CD8-positive, alpha-beta memory T cell (primary cell): ENCODE measurements around the gene STRN. TPM values are rescaled to one million over a fixed set of nuclear protein-coding genes. Genes with fewer than 3 reads are reported as not detected.
"Not testable (repeated sequence)": the region's sequence is repeated elsewhere in the genome, so short reads cannot be mapped to it uniquely, and the experiment has no call there.

Source experiments
- CTCF ChIA-PET: fragments of 350-600 bp; sonication (Branson Sonifier 250); formaldehyde crosslinking; loops from one replicate; lab custom pipeline; 2021; ENCODE audit warnings: antibody characterized with exemption; lab: Charles Lee
- POLR2A ChIA-PET: fragments of 350-600 bp; sonication (Branson Sonifier 250); formaldehyde crosslinking; loops from one replicate; lab custom pipeline; 2021; ENCODE audit warnings: antibody characterized with exemption; lab: Charles Lee
- DNase-seq, 5 donors: peaks; one replicate each; pipeline versions ENCODE4 v3.0.0 to v3.0.0-alpha.2; 2020 to 2022; ENCODE audit warnings: mixed read lengths in 1 of 5
- H3K27ac ChIP-seq: one replicate; pipeline ENCODE4 v1.7.0; 2013; ENCODE audit warnings: low read depth, mild to moderate bottlenecking, low read length, moderate library complexity
- H3K27me3 ChIP-seq: 2 replicates; pipeline ENCODE4 v1.7.0; 2013; ENCODE audit warnings: low read length, mild to moderate bottlenecking; ENCODE audit not compliant: insufficient read depth, poor library complexity, severe bottlenecking
- H3K36me3 ChIP-seq: 2 replicates; pipeline ENCODE4 v1.7.0; 2013; ENCODE audit warnings: mild to moderate bottlenecking, low read length, moderate library complexity; ENCODE audit not compliant: insufficient read depth
- H3K4me1 ChIP-seq: 2 replicates; pipeline ENCODE4 v1.7.0; 2013; ENCODE audit warnings: mild to moderate bottlenecking, low read length, moderate library complexity; ENCODE audit not compliant: insufficient read depth
- H3K4me3 ChIP-seq: 2 replicates; pipeline ENCODE4 v1.7.0; 2013; ENCODE audit warnings: mild to moderate bottlenecking, low read length
- H3K9me3 ChIP-seq: 2 replicates; pipeline ENCODE4 v1.7.0; 2013; ENCODE audit warnings: mild to moderate bottlenecking, low read length
- H3K27ac Mint-ChIP-seq, 8 donors: one replicate each; pipeline ENCODE4 v1.8.0; 2020 to 2021; ENCODE audit warnings: mixed read lengths in 8 of 8, mild to moderate bottlenecking in 6 of 8, inconsistent platforms in 3 of 8, moderate library complexity in 3 of 8
- H3K27me3 Mint-ChIP-seq, 2 donors: one replicate each; pipeline ENCODE4 v1.8.0; 2020 to 2021; ENCODE audit warnings: mixed read lengths in 2 of 2, mild to moderate bottlenecking in 1 of 2, moderate library complexity in 1 of 2
- H3K36me3 Mint-ChIP-seq, 3 donors: one replicate each; pipeline ENCODE4 v1.8.0; 2020 to 2021; ENCODE audit warnings: mixed read lengths in 3 of 3, inconsistent platforms in 1 of 3, mild to moderate bottlenecking in 1 of 3
- H3K4me1 Mint-ChIP-seq, 3 donors: one replicate each; pipeline ENCODE4 v1.8.0; 2020 to 2021; ENCODE audit warnings: mixed read lengths in 3 of 3, inconsistent platforms in 1 of 3, mild to moderate bottlenecking in 1 of 3
- H3K4me3 Mint-ChIP-seq, 7 donors: one replicate each; pipeline ENCODE4 v1.8.0; 2020 to 2021; ENCODE audit warnings: mixed read lengths in 7 of 7, mild to moderate bottlenecking in 6 of 7, moderate library complexity in 4 of 7, inconsistent platforms in 2 of 7
- H3K9me3 Mint-ChIP-seq, 5 donors: one replicate each; pipeline ENCODE4 v1.8.0; 2020 to 2022; ENCODE audit warnings: mixed read lengths in 5 of 5, mild to moderate bottlenecking in 3 of 5, moderate library complexity in 2 of 5, inconsistent platforms in 1 of 5
- polyA plus RNA-seq: library from polyadenylated mRNA; unstranded; fragments of 300-500 nt; fragmentation: Illumina TruSeq; gene quantifications from one replicate; pipeline ENCODE4 v1.2.3, GENCODE V29; 2021
- total RNA-seq, 2 experiments: library from RNA; stranded (reverse); gene quantifications; one replicate each; pipeline ENCODE4 v1.2.3, GENCODE V29; 2021

The STRN gene
- total and polyA plus RNA-seq, 3 experiments from 2014 or later: 10.5 to 28.3 (median 26.9) TPM

- no peaks in the 10 kb centered on the region for H3K9me3 Mint-ChIP-seq
- no peak overlapping the region for H3K27ac Mint-ChIP-seq
- H3K4me3 ChIP-seq: no peak overlapping the region
- ChIA-PET CTCF (no interaction called here), POLR2A (no interaction called here)
- H3K4me1 Mint-ChIP-seq: peaks cover 69 to 88% (median 87%) of the 10 kb centered on the region in 3 donors
- DNase-seq: no peak
- no peaks in the 10 kb centered on the region for H3K36me3 ChIP-seq
- H3K9me3 ChIP-seq: no peaks in the 10 kb centered on the region
- H3K27me3 ChIP-seq: no peaks in the 10 kb centered on the region
- H3K36me3 Mint-ChIP-seq: peaks cover 0 to 16% (median 5%) of the 10 kb centered on the region in 3 donors
- no peak overlapping the region for H3K4me3 Mint-ChIP-seq
- H3K27ac ChIP-seq: no peak overlapping the region
- peaks cover 14% of the 10 kb centered on the region for H3K4me1 ChIP-seq
- peaks cover 0 to 1% of the 10 kb centered on the region in 2 donors for H3K27me3 Mint-ChIP-seq
Measured at GRCh38 chr2:36960773-36961172, 5.6 kb downstream of the STRN start.

- H3K27ac Mint-ChIP-seq: peak overlapping the region in 1 of 8 donors; percentile 58
- H3K36me3 Mint-ChIP-seq: peaks cover 0 to 14% (median 5%) of the 10 kb centered on the region in 3 donors
- no peaks in the 10 kb centered on the region for H3K9me3 ChIP-seq
- CTCF ChIA-PET: no interaction called here
- DNase-seq: no peak
- H3K27ac ChIP-seq: no peak overlapping the region
- POLR2A ChIA-PET: no interaction called here
- H3K27me3 ChIP-seq: no peaks in the 10 kb centered on the region
- no peaks in the 10 kb centered on the region for H3K9me3 Mint-ChIP-seq
- no peaks in the 10 kb centered on the region for H3K36me3 ChIP-seq
- no peaks in the 10 kb centered on the region for H3K27me3 Mint-ChIP-seq
- peak overlapping the region in 1 of 7 donors; percentile 39 for H3K4me3 Mint-ChIP-seq
- H3K4me3 ChIP-seq: no peak overlapping the region
- H3K4me1 Mint-ChIP-seq: peaks cover 68 to 89% (median 87%) of the 10 kb centered on the region in 3 donors
- peaks cover 9% of the 10 kb centered on the region for H3K4me1 ChIP-seq
Measured at GRCh38 chr2:36960005-36960675, 6.2 kb downstream of the STRN start.

- Histone ChIP-seq H3K4me1 (peaks cover 9% of the 10 kb centered on the region), H3K4me3 (no peak overlapping the region), H3K27ac (no peak overlapping the region), H3K27me3 (no peaks in the 10 kb centered on the region), H3K36me3 (no peaks in the 10 kb centered on the region), H3K9me3 (no peaks in the 10 kb centered on the region)
- Mint-ChIP-seq H3K27me3 (no peaks in the 10 kb centered on the region), H3K9me3 (no peaks in the 10 kb centered on the region), H3K4me1 (peaks cover 54 to 77% (median 75%) of the 10 kb centered on the region in 3 donors), H3K36me3 (peaks cover 0 to 23% (median 6%) of the 10 kb centered on the region in 3 donors), H3K4me3 (peak overlapping the region in 1 of 7 donors; percentile 36), H3K27ac (peak overlapping the region in 2 of 8 donors; percentile 30 to 72)
- no peak for DNase-seq
- POLR2A ChIA-PET: no interaction called here
- CTCF ChIA-PET: no interaction called here
Measured at GRCh38 chr2:36954977-36955607, 11.2 kb downstream of the STRN start.

GRCh38 chr2:36952748-36953197 is 13.6 kb downstream of the STRN start:
- ChIA-PET CTCF (no interaction called here), POLR2A (no interaction called here)
- Histone ChIP-seq H3K9me3 (no peaks in the 10 kb centered on the region), H3K4me3 (no peak overlapping the region), H3K27me3 (no peaks in the 10 kb centered on the region), H3K36me3 (no peaks in the 10 kb centered on the region), H3K4me1 (peaks cover 9% of the 10 kb centered on the region), H3K27ac (no peak overlapping the region)
- Mint-ChIP-seq H3K4me1 (peaks cover 50 to 77% (median 66%) of the 10 kb centered on the region in 3 donors), H3K36me3 (peaks cover 0 to 24% (median 3%) of the 10 kb centered on the region in 3 donors), H3K9me3 (no peaks in the 10 kb centered on the region), H3K27ac (peak overlapping the region in 3 of 8 donors; percentile 5 to 43 (median 17)), H3K4me3 (no peak overlapping the region), H3K27me3 (no peaks in the 10 kb centered on the region)
- DNase-seq: no peak

- Histone ChIP-seq H3K9me3 (no peaks in the 10 kb centered on the region), H3K27me3 (no peaks in the 10 kb centered on the region), H3K4me1 (peaks cover 9% of the 10 kb centered on the region), H3K27ac (no peak overlapping the region), H3K4me3 (no peak overlapping the region), H3K36me3 (no peaks in the 10 kb centered on the region)
- peaks cover 45 to 70% (median 59%) of the 10 kb centered on the region in 3 donors for H3K4me1 Mint-ChIP-seq
- H3K27ac Mint-ChIP-seq: peak overlapping the region in 1 of 8 donors; percentile 52
- no peaks in the 10 kb centered on the region for H3K9me3 Mint-ChIP-seq
- ChIA-PET POLR2A (no interaction called here), CTCF (no interaction called here)
- H3K4me3 Mint-ChIP-seq: no peak overlapping the region
- H3K27me3 Mint-ChIP-seq: no peaks in the 10 kb centered on the region
- H3K36me3 Mint-ChIP-seq: peaks cover 0 to 21% (median 3%) of the 10 kb centered on the region in 3 donors
- no peak for DNase-seq
Measured at GRCh38 chr2:36951574-36951973, 14.8 kb downstream of the STRN start.

GRCh38 chr2:36951027-36951518 is 15.3 kb downstream of the STRN start:
- Histone ChIP-seq H3K4me1 (peaks cover 9% of the 10 kb centered on the region), H3K27me3 (no peaks in the 10 kb centered on the region), H3K36me3 (no peaks in the 10 kb centered on the region), H3K9me3 (no peaks in the 10 kb centered on the region), H3K4me3 (no peak overlapping the region), H3K27ac (no peak overlapping the region)
- H3K36me3 Mint-ChIP-seq: peaks cover 0 to 21% (median 3%) of the 10 kb centered on the region in 3 donors
- peak overlapping the region in 1 of 8 donors; percentile 11 for H3K27ac Mint-ChIP-seq
- H3K27me3 Mint-ChIP-seq: no peaks in the 10 kb centered on the region
- peaks cover 42 to 65% (median 55%) of the 10 kb centered on the region in 3 donors for H3K4me1 Mint-ChIP-seq
- H3K9me3 Mint-ChIP-seq: no peaks in the 10 kb centered on the region
- no peak for DNase-seq
- no peak overlapping the region for H3K4me3 Mint-ChIP-seq
- ChIA-PET POLR2A (no interaction called here), CTCF (no interaction called here)

- DNase-seq: no peak
- peak overlapping the region in 3 of 8 donors; percentile 1 to 34 (median 9) for H3K27ac Mint-ChIP-seq
- no peaks in the 10 kb centered on the region for H3K36me3 ChIP-seq
- peaks cover 9% of the 10 kb centered on the region for H3K4me1 ChIP-seq
- CTCF ChIA-PET: no interaction called here
- POLR2A ChIA-PET: no interaction called here
- no peaks in the 10 kb centered on the region for H3K9me3 Mint-ChIP-seq
- peaks cover 36 to 54% (median 46%) of the 10 kb centered on the region in 3 donors for H3K4me1 Mint-ChIP-seq
- no peaks in the 10 kb centered on the region for H3K9me3 ChIP-seq
- peaks cover 0 to 21% (median 3%) of the 10 kb centered on the region in 3 donors for H3K36me3 Mint-ChIP-seq
- H3K4me3 ChIP-seq: no peak overlapping the region
- no peak overlapping the region for H3K27ac ChIP-seq
- H3K4me3 Mint-ChIP-seq: no peak overlapping the region
- no peaks in the 10 kb centered on the region for H3K27me3 ChIP-seq
- H3K27me3 Mint-ChIP-seq: no peaks in the 10 kb centered on the region
Measured at GRCh38 chr2:36949845-36950244, 16.5 kb downstream of the STRN start.

GRCh38 chr2:36945240-36945639 is 21.1 kb downstream of the STRN start:
- POLR2A ChIA-PET, H3K27ac ChIP-seq, H3K36me3 Mint-ChIP-seq, H3K9me3 ChIP-seq, DNase-seq, H3K4me3 Mint-ChIP-seq, H3K27me3 Mint-ChIP-seq, H3K9me3 Mint-ChIP-seq, H3K4me3 ChIP-seq, H3K27ac Mint-ChIP-seq, H3K36me3 ChIP-seq, H3K4me1 ChIP-seq, CTCF ChIA-PET, H3K27me3 ChIP-seq: not testable (repeated sequence)
- H3K4me1 Mint-ChIP-seq: peaks cover 17 to 37% (median 21%) of the 10 kb centered on the region in 3 donors
